ENCODE measurements around the gene APLP2. TPM values are rescaled to one million over a fixed set of nuclear protein-coding genes. Genes with fewer than 3 reads are reported as not detected.

APLP2 gene
- total RNA-seq, 1 donor from 2014 or later = 268 TPM

DNA sequence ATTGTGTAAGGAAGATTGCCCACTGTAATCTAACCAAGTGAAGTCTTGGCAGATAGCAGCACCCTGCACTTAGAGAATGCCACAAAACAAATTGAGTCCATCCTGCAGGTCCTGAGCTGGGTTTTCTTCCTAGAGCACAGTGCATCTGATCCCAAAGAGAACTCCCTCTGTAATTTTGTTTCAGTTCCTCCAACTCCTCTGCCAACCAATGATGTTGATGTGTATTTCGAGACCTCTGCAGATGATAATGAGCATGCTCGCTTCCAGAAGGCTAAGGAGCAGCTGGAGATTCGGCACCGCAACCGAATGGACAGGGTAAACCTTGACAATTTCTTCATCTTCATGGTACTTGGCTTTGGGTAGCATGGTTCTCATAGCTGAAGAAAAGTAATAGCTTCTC lies 56.8 kb downstream of the APLP2 start:
- intact Hi-C loops (cut with DNase I) = loop anchor here (10.0 kb wide), 2 partner anchors 52 to 132 kb away; no protein-coding TSS in a partner anchor
- ATAC-seq (ENCODE audit: poor library complexity) = no peak
- DNase-seq = no peak

DNA sequence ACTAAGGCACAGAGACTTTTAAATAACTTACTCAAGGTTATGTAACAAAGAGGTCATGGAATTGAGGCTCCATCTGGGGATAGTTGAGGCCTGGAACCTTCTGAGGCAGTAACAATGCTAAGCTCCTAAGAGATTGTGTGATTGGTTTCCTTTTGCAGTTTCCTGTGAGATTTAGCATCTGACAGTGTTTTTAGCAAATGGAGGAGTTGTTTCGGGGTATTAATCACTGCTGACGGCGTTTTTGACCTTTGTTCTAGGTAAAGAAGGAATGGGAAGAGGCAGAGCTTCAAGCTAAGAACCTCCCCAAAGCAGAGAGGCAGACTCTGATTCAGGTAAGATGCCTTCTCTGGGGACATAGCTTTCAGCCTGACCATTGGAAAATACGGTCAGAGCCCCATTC lies 57.8 kb downstream of the APLP2 start:
- no peak for DNase-seq
- ATAC-seq (ENCODE audit: poor library complexity) = no peak
- intact Hi-C loops (cut with DNase I) = loop anchor here (10.0 kb wide), 2 partner anchors 53 to 133 kb away; no protein-coding TSS in a partner anchor

DNA sequence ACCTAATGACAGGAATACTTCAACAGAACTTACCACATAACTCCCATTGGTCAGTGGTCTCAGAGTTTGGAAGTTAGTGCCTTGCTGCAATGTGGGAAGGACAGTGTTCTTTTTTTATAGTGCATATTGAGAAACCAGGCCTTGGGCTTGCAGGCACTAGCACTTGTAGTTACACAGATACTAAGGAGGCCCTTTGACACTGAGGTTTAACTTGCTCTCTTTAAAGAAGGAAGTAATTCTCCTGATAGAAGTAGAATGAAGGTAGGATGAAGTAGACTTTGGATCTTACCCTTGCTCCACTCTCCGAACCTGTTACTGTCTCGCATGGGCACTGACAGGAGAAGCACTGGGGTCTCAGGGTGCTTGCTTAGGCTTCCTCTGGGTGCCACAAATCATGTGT lies 58.9 kb downstream of the APLP2 start:
- DNase-seq = no peak
- intact Hi-C loops (cut with DNase I) = loop anchor here (10.0 kb wide), 2 partner anchors 54 to 134 kb away; no protein-coding TSS in a partner anchor

DNA sequence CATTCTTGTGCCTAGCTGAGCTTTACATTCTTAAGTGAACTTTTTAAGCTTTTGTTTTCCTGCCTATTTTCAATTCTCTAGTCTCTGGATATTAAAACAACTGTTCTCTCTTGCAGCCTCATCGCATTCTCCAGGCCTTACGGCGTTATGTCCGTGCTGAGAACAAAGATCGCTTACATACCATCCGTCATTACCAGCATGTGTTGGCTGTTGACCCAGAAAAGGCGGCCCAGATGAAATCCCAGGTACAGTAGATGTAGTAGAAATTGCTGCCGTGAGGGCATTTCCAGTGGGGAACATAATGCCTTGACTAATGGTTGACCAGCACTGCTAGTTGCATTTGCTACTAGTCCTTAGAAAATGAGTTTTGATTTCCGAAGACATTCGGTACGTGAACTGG lies 60.2 kb downstream of the APLP2 start:
- DNase-seq (no peak), ATAC-seq (ENCODE audit: poor library complexity) (no peak)
- intact Hi-C loops (cut with DNase I) = loop anchor here (5.0 to 10.0 kb wide), 3 partner anchors 55 to 208 kb away; no protein-coding TSS in a partner anchor

More for the DNA sequence above, 58.9 kb downstream of the APLP2 start:
- ATAC-seq (ENCODE audit: poor library complexity) = no peak

GRCh38 chr11:130131961-130132850 lies 62.5 kb downstream of the APLP2 start:
- DNase-seq (no peak), ATAC-seq (ENCODE audit: poor library complexity) (peak; percentile 81)
- intact Hi-C loops (cut with DNase I) = loop anchor here (5.0 kb wide), 1 partner anchor 210 kb away; no protein-coding TSS in a partner anchor

DNA sequence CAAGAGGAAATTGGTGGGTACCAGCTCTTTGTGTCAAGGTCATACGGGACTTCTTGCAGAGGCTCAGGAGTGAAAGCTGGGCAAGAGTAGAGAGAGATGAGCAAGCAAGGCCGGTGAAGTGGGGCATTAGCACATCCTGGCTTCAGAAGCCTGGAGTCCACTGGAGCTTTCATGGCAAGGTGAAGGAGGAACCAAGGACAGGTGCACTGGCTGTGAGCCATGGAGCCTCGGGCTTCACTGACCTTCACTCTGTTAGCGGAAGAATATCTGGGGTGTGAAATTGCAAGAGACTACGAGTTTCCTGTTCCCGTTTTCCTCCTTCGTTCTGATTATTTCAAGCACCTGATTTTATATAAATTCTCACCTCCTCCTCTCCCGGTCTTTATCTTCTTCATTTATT lies 64.0 kb downstream of the APLP2 start:
- DNase-seq (no peak), ATAC-seq (ENCODE audit: poor library complexity) (no peak)
- intact Hi-C loops (cut with DNase I) = loop anchor here (5.0 kb wide), 1 partner anchor 211 kb away; no protein-coding TSS in a partner anchor

- ATAC-seq (ENCODE audit: poor library complexity) (peak; percentile 40), DNase-seq (no peak)
- intact Hi-C loops (cut with DNase I) = no loop called here
Measured at GRCh38 chr11:130136107-130136506, 66.4 kb downstream of the APLP2 start.

- intact Hi-C loops (cut with DNase I) = no loop called here
- DNase-seq = no peak
- ATAC-seq (ENCODE audit: poor library complexity) = no peak
Measured at GRCh38 chr11:130137999-130138398, 68.3 kb downstream of the APLP2 start.

- peak; percentile 71 for ATAC-seq (ENCODE audit: poor library complexity)
Measured at GRCh38 chr11:130139401-130139800, 69.7 kb downstream of the APLP2 start.

DNA sequence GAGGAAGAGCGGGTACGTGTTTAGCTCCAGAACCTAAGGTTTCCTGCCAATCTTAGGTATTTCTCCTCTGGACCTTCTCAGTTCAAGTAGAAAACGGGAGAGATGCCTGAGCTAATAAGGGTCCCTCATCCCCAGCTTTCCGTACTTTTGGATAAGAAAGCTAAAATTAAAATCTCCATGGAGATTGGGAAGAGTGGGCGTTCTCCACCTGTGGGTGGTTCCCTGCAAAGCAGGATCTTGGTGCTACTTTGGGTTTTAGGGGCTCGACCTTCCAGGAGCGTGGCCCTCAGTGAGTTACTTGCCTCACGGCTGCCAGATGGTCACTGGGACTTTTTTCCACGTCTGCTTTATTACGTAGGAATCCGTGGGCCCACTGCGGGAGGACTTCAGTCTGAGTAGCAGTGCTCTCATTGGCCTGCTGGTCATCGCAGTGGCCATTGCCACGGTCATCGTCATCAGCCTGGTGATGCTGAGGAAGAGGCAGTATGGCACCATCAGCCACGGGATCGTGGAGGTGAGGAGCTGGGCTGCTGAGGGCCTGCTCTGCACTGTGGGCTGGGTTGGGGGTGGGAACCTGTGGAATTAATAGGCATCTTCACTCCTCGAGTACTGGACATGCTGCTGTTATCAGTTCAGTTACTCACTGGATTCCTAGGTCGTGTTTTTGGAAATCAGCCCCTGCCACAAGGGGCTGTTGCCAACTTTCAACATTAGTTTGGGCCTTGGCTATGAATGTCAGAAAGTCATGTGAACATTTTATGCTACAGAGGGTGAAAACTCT lies 72.1 kb downstream of the APLP2 start:
- ATAC-seq (ENCODE audit: poor library complexity) = peak; percentile 64
- intact Hi-C loops (cut with DNase I) = no loop called here

More at GRCh38 chr11:130139401-130139800, 69.7 kb downstream of the APLP2 start:
- DNase-seq = no peak
- intact Hi-C loops (cut with DNase I) = no loop called here

GRCh38 chr11:130144141-130144540 lies 74.4 kb downstream of the APLP2 start:
- DNase-seq = no peak
- intact Hi-C loops (cut with DNase I) = no loop called here
- ATAC-seq (ENCODE audit: poor library complexity) = no peak

More for the DNA sequence above, 72.1 kb downstream of the APLP2 start:
- DNase-seq = no peak

DNA sequence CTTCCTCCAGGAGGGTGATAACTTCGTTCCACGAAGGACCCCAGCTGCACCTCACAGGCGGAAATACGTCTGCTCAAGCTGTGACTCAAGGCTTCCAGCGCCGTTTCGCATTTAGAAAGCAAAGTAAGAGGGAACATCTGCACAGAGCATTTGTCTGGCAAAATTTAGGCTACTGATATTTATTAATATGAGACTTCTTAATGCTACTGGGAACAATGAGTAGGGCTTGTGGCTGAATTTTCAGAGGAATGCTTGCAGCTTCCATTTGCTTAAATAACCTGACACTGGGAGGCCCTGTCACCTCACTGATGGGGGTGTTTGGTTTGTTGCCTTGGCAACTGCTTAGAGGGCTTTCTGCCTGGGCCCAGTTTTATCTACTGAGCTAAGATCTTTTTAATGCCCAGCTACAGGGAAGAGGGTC lies 75.2 kb downstream of the APLP2 start:
- ATAC-seq (ENCODE audit: poor library complexity) (no peak), DNase-seq (no peak)
- intact Hi-C loops (cut with DNase I) = no loop called here

DNA sequence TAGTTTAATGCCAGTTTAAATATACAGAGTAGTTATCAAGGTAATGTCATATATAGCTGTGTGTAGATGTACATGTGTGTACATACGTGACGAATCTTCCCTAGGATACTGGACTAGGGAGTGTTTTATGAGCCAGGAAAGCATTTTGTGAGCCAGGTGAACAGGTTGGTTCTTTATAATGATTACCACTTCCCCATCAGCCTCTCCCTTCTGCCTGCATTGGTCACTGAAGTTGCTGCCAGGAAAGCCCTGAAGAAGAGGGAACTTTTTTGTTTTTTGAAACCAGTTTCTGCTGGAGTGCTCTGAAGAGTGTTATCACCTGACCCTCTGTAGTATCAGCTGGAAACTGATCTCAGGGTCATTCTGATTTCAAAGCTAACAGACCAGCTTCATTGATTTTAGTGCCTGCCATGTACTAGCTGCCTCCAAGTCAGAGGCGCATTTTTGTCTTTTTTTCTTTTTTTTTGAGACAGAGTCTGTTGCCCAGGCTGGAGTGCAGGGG lies 75.7 kb downstream of the APLP2 start:
- intact Hi-C loops (cut with DNase I) = no loop called here
- no peak for DNase-seq
- ATAC-seq (ENCODE audit: poor library complexity) = no peak

GRCh38 chr11:130145975-130146776 lies 76.5 kb downstream of the APLP2 start:
- ATAC-seq (ENCODE audit: poor library complexity) (peak; percentile 51), DNase-seq (no peak)
- intact Hi-C loops (cut with DNase I) = no loop called here

- intact Hi-C loops (cut with DNase I) = no loop called here
- ATAC-seq (ENCODE audit: poor library complexity) = peak; percentile 78
- peak; percentile 55 for DNase-seq
Measured at GRCh38 chr11:130146796-130147195, 77.1 kb downstream of the APLP2 start.

DNA sequence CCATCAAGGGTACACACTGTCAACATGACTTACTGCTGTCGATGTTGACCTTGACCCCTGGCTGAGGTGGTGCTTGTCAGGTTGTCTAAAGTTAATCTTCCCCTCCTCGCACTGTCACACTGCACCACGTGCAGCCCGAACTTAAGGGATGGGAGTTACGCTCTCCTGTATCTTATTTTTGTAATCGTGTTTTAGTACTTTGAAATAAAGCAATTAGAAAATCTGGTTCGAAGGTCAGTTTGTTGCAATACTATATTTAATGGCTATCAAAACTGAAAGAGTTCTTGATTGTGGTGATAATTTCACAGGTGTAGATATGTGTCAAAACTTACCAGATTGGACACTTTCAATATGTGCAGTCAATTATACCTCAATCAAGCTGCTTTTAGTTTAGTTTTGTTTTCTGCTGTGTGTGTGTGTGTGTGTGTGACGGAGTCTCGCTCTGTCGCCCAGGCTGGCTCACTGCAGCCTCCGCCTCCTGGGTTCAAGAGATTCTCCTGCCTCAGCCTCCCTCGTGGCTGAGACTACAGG lies 79.2 kb downstream of the APLP2 start:
- intact Hi-C loops (cut with DNase I) = no loop called here
- ATAC-seq (ENCODE audit: poor library complexity) (no peak), DNase-seq (no peak)

GRCh38 chr11:130150790-130151189 lies 81.1 kb downstream of the APLP2 start:
- ATAC-seq (ENCODE audit: poor library complexity) (no peak), DNase-seq (no peak)
- intact Hi-C loops (cut with DNase I) = no loop called here

DNA sequence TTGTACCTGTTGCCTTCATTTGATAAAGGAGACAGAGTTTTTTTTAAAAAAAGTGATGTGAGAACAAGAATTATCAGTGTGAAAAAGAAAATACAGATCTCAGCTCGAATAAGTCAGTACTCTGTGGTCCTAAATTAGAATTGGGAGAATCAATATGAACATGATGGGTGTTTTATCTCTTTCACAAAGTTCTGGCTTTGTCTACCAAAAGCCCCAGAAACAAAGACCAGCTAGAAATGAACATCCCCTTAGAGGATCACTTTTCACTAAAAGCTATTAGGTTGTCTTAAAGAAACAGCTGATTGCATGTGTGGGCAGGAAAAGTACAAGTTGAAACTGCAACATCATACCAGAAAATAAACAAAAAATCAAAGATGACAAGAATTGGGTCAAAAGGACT lies 81.5 kb downstream of the APLP2 start:
- no peak for ATAC-seq (ENCODE audit: poor library complexity)
- no peak for DNase-seq
- intact Hi-C loops (cut with DNase I) = no loop called here

Measured in Right ventricle myocardium superior (tissue), 1 donor.